ENCODE results near the gene ZSCAN12.
A peak's percentile ranks its signal among the peaks of the same experiment; 100 is the strongest.

Gene ZSCAN12

GRCh38 chr6:28353356-28353755 is 46.2 kb downstream of the ZSCAN12 start:
- DNase-seq, result no peak

- no peak for DNase-seq
Measured at GRCh38 chr6:28351493-28351925, 48.0 kb downstream of the ZSCAN12 start.

- DNase-seq, result no peak
Measured at GRCh38 chr6:28351087-28351486, 48.5 kb downstream of the ZSCAN12 start.

- DNase-seq, result peak; percentile 88
Measured at GRCh38 chr6:28349892-28350737, 49.4 kb downstream of the ZSCAN12 start, which contains the start of gene ZKSCAN3. TSS of gene ZKSCAN3 (plus strand) at chr6:28349947. CDS start at chr6:28359587, 9,640 bp downstream.

GRCh38 chr6:28349344-28349891 is 50.1 kb downstream of the ZSCAN12 start:
- DNase-seq, result no peak

GRCh38 chr6:28347119-28347518 is 52.4 kb downstream of the ZSCAN12 start:
- DNase-seq, result no peak

- no peak for DNase-seq
Measured at GRCh38 chr6:28345201-28345600, 54.3 kb downstream of the ZSCAN12 start.

- no peak for DNase-seq
Measured at GRCh38 chr6:28343898-28344677, 55.5 kb downstream of the ZSCAN12 start.

- no peak for DNase-seq
Measured at GRCh38 chr6:28340310-28341095, 59.0 kb downstream of the ZSCAN12 start.

- no peak for DNase-seq
Measured at GRCh38 chr6:28337121-28337520, 62.4 kb downstream of the ZSCAN12 start.

- peak; percentile 7 for DNase-seq
Measured at GRCh38 chr6:28336284-28337120, 63.0 kb downstream of the ZSCAN12 start.

GRCh38 chr6:28335564-28336283 is 63.8 kb downstream of the ZSCAN12 start, which contains the start of gene ZSCAN31:
TSS of gene ZSCAN31 (minus strand) at chr6:28336148. CDS start at chr6:28329683, 6,465 bp downstream.
- DNase-seq, result peak; percentile 80

GRCh38 chr6:28335040-28335563 is 64.4 kb downstream of the ZSCAN12 start:
- no peak for DNase-seq

GRCh38 chr6:28334286-28335039 is 65.1 kb downstream of the ZSCAN12 start:
- no peak for DNase-seq

GRCh38 chr6:28333599-28334018 is 65.9 kb downstream of the ZSCAN12 start:
- DNase-seq, result no peak

- no peak for DNase-seq
Measured at GRCh38 chr6:28333047-28333446, 66.5 kb downstream of the ZSCAN12 start.

- no peak for DNase-seq
Measured at GRCh38 chr6:28330041-28330440, 69.5 kb downstream of the ZSCAN12 start.
